ENCODE data around the gene CEBPE. TPM values are rescaled to one million over a fixed set of nuclear protein-coding genes. Genes with fewer than 3 reads are reported as not detected.

Gene CEBPE
- polyA plus RNA-seq, 3 donors = 0.10 to 0.30 (median 0.15) TPM

DNA sequence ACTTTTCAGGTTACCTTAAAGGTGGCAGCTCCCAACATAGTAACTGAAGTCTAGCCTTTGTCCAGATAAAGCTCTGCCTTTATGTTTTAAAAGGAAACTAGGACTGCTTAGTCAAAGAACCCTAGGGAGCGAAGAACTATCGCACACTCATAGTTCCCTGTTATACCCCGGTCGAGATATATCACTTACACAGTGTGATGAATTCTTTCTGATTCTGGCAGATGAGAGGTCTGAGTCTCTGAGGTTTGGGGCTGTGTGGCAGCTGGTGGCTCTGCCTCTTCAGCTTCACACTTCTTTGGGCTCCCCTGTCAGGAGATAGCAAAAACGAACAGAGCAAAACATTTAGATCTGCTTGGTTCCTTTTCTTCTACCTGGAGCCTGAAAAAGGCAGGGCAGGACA, 41.1 kb downstream of the CEBPE start:
- no peak for DNase-seq

DNA sequence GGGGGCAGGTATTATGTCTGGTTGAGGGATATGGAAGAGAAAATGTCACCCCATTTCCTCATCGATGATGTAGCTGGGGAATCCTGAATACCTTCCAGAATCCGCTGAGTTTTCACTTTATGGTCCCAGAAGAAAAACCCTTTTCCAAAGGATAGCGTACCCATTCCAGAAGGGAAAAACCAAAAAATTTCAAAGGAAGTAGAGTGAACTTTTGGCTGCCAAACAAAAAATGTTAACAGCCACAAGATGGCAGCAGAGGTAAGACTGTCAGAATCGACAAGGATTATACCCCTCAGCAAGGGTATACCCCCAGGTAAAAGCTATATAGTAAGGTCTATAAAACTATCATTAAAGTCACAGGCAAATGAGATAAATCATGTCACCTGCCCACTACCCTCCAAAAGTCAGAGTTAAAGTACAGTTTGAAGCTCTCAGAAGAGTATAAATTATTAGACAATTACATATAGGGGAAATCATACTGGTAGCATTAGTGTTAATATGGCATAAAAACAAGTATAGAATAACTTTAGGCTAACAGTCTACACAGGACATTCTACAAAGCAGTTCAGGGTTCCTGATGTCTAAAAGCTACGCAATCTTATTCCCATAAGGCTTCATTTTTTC, 42.2 kb downstream of the CEBPE start:
- DNase-seq = no peak

- DNase-seq = no peak
These were observed 44.1 kb downstream of the CEBPE start for GRCh38 chr14:23074906-23075305.

DNA sequence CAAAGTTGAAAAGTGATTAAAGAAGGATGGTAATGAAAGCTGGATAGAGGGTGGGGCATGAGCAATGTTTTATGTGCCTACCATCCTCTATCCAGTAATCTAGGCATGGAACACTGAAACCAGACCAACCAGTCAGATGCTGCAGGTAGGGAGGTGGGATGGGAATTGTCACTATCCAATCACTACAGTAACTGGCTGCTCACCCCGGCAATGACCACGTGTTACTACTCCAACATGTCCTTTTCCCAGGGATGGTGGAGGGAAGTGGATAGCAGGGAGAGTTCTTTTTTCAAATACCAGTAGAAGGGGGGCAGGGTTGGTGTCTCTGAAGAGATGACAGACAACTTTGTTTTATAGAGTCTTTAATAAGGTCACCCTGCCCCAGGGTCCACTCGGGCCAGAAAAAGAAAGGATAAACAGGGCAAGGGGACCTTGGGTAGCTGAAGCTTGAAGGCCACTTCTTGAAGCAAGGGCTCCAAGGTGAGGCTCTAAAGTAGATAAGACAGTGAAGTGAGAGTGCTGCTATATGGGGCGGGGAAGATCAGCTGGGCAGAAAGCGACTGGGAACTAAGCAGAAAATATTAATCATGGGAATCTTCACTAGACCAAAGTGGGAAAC, 47.0 kb downstream of the CEBPE start:
- DNase-seq = no peak

- peak; percentile 90 for DNase-seq
These were observed 47.7 kb downstream of the CEBPE start for GRCh38 chr14:23071244-23071920.

DNA sequence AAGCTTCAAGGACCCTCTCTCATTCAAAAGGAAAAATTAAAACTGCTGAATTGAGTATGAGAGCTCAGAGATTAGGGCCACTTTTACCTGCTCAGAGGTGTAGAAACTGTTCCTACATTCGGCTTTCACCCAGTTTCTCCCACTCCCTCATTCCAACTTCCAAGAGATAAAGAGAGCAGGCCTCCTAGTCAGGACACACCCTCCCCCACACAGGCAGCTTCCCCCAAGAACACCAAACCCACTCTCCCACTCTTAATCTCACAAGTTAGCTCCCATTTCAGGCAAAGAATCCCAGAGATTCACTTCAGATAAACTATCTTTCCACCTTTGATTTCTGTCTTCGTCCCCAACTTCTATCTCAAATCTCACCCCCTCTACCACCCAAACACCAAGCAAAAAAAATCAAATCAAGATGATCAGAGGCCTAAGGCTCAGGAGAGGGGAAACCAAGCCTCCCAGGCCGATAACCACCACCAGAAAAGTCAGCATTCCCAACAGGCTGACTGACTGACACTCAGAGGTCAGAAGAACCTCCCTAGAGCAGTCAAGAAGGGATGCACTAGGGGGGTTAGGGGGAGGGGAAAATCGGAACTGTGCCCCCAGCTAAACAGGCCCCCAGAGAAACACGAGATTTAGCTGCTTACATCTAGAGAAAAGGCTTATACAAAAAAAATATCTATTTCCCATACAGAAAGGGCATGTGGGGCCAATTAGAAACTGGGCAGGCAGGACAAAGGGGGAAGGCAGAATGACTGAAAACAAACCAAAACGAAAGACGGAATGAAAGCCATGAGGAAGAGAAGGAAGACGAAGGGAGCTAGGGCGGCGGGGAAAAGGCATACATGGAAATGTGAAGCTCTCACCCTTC, 48.6 kb downstream of the CEBPE start:
- DNase-seq = no peak

DNA sequence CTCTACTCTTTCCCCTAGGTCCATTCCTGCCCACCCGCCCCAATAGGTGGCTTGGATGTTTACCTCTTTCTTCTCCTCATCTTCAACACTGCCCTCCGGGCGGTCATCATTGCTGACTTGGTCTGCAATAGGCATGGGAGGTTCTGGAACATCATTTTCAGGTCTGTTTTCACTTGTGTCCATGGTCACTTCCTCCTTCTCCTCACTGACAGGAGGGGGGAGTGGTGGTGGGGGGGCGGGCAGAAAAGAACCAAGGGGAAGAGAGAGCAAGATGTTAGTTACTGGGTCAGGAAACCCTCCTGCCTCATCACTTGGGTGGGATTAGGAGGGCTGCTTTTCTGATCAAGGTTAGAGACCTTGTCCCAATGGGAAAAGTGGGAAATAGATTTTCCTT, 49.6 kb downstream of the CEBPE start:
- DNase-seq = no peak

GRCh38 chr14:23068789-23069412, 50.2 kb downstream of the CEBPE start:
- peak; percentile 92 for DNase-seq

GRCh38 chr14:23067847-23068788, 50.9 kb downstream of the CEBPE start:
- DNase-seq = no peak

Other genes starting within 250 kb of the CEBPE start
- gene LRP10, start 247.5 kb downstream of the CEBPE start, polyA plus RNA-seq (ENCODE audit: insufficient read length in 3 of 3) = 10 to 100 TPM; 79.1 to 94.9 (median 93.9) TPM
- 1 to 10 TPM; 1.9 to 2.1 (median 1.9) TPM for gene REM2, start 236.0 kb downstream of the CEBPE start, polyA plus RNA-seq (ENCODE audit: insufficient read length in 3 of 3)
- 100 to 1,000 TPM; 121 to 144 (median 123) TPM for gene RBM23, start 200.1 kb downstream of the CEBPE start, polyA plus RNA-seq (ENCODE audit: insufficient read length in 3 of 3)
- gene PRMT5, start 189.9 kb downstream of the CEBPE start, polyA plus RNA-seq (ENCODE audit: insufficient read length in 3 of 3) = 100 to 1,000 TPM; 150 to 181 (median 161) TPM
- 10 to 100 TPM; 51.9 to 64.0 (median 59.9) TPM for gene HAUS4, start 162.2 kb downstream of the CEBPE start, polyA plus RNA-seq (ENCODE audit: insufficient read length in 3 of 3)
- 100 to 1,000 TPM in 2 of 3 donors, 10 to 100 TPM in 1; 77.4 to 120 (median 103) TPM for gene AJUBA, start 136.7 kb downstream of the CEBPE start, polyA plus RNA-seq (ENCODE audit: insufficient read length in 3 of 3)
- gene C14orf93, start 109.1 kb downstream of the CEBPE start, polyA plus RNA-seq (ENCODE audit: insufficient read length in 3 of 3) = 10 to 100 TPM; 19.9 to 27.2 (median 22.5) TPM
- gene PSMB5, start 84.4 kb downstream of the CEBPE start, polyA plus RNA-seq (ENCODE audit: insufficient read length in 3 of 3) = 100 to 1,000 TPM; 207 to 269 (median 224) TPM
- gene PSMB11, start 77.0 kb downstream of the CEBPE start, polyA plus RNA-seq (ENCODE audit: insufficient read length in 3 of 3) = under 1 TPM in 1 of 3 donors, not detected in 2; 0.04 TPM
- 10 to 100 TPM; 22.9 to 38.2 (median 23.9) TPM for gene CDH24, start 61.7 kb downstream of the CEBPE start, polyA plus RNA-seq (ENCODE audit: insufficient read length in 3 of 3)
- 100 to 1,000 TPM; 246 to 370 (median 335) TPM for gene ACIN1, start 24.1 kb downstream of the CEBPE start, polyA plus RNA-seq (ENCODE audit: insufficient read length in 3 of 3)
- gene C14orf119, start 23.8 kb downstream of the CEBPE start, polyA plus RNA-seq (ENCODE audit: insufficient read length in 3 of 3) = 10 to 100 TPM; 72.3 to 84.5 (median 79.3) TPM
- under 1 TPM in 2 of 3 donors, not detected in 1; 0.06 to 0.18 TPM for gene CIROP, start 14.3 kb downstream of the CEBPE start, polyA plus RNA-seq (ENCODE audit: insufficient read length in 3 of 3)
- gene SLC7A8, start 64.4 kb upstream of the CEBPE start, polyA plus RNA-seq (ENCODE audit: insufficient read length in 3 of 3) = 100 to 1,000 TPM in 1 of 3 donors, 10 to 100 TPM in 2; 76.5 to 103 (median 88.8) TPM
- 1 to 10 TPM; 1.3 to 3.4 (median 2.3) TPM for gene RNF212B, start 118.7 kb upstream of the CEBPE start, polyA plus RNA-seq (ENCODE audit: insufficient read length in 3 of 3)
- 10 to 100 TPM; 28.5 to 32.3 (median 29.2) TPM for gene HOMEZ, start 166.9 kb upstream of the CEBPE start, polyA plus RNA-seq (ENCODE audit: insufficient read length in 3 of 3)
- gene PPP1R3E, start 183.6 kb upstream of the CEBPE start, polyA plus RNA-seq (ENCODE audit: insufficient read length in 3 of 3) = 10 to 100 TPM; 20.5 to 37.2 (median 37.2) TPM
- gene BCL2L2, start 187.6 kb upstream of the CEBPE start, polyA plus RNA-seq (ENCODE audit: insufficient read length in 3 of 3) = 10 to 100 TPM; 38.2 to 54.4 (median 47.7) TPM
- gene PABPN1, start 202.2 kb upstream of the CEBPE start, polyA plus RNA-seq (ENCODE audit: insufficient read length in 3 of 3) = 100 to 1,000 TPM; 269 to 322 (median 307) TPM
- 10 to 100 TPM; 62.9 to 78.3 (median 69.0) TPM for gene SLC22A17, start 233.6 kb upstream of the CEBPE start, polyA plus RNA-seq (ENCODE audit: insufficient read length in 3 of 3)
- gene EFS, start 245.9 kb upstream of the CEBPE start, polyA plus RNA-seq (ENCODE audit: insufficient read length in 3 of 3) = 10 to 100 TPM; 41.1 to 55.6 (median 45.5) TPM

Measured in renal pelvis (tissue), 4 donors.